Mucosa of descending colon (tissue), 3 donors: ENCODE measurements around the gene YJEFN3. TPM values are rescaled to one million over a fixed set of nuclear protein-coding genes. Genes with fewer than 3 reads are reported as not detected.

Source experiments
- ATAC-seq: fragments of 200-7000 bp; cut with Tn5 transposase; one replicate; pipeline ENCODE4 v1.9.1; 2020; ENCODE audit warnings: mild to moderate bottlenecking, moderate library complexity
- DNase-seq, 3 donors: peaks; one replicate each; pipeline ENCODE4 v3.0.0-alpha.2; 2020
- H3K36me3 ChIP-seq: fragments of 200-600 bp; one replicate; pipeline ENCODE4 v1.8.0; 2021; ENCODE audit warnings: low read depth, mild to moderate bottlenecking
- H3K4me1 ChIP-seq: fragments of 200-600 bp; one replicate; pipeline ENCODE4 v1.8.0; 2021; ENCODE audit warnings: low read depth, mild to moderate bottlenecking
- H3K4me3 ChIP-seq: fragments of 200-600 bp; one replicate; pipeline ENCODE4 v1.8.0; 2021; ENCODE audit warnings: mild to moderate bottlenecking
- H3K9me3 ChIP-seq: fragments of 200-600 bp; one replicate; pipeline ENCODE4 v1.8.0; 2021; ENCODE audit warnings: mild to moderate bottlenecking
- CTCF ChIP-seq: fragments of 200-600 bp; IDR thresholded peaks from one replicate; pipeline ENCODE4 v1.8.0; 2022; ENCODE audit warnings: antibody characterized with exemption, mild to moderate bottlenecking
- intact Hi-C, 2 donors: fragments of 100-400 bp; cut with DNase I in 1 of 2; cut with micrococcal nuclease in 1 of 2; formaldehyde crosslinking; loops; one replicate each; pipeline versions ENCODE4 v1.11.0 to v1.11.1; 2022; cut with DNase I, micrococcal nuclease
- total RNA-seq, 3 donors: library from RNA; stranded (reverse); fragmentation: NEBNext Ultra II Directional in 2 of 3; extraction: Animal tissue kit (Norgen Biotek cat#: 25700) in 2 of 3; gene quantifications; one replicate each; pipeline versions ENCODE4 v1.2.1 to v1.2.4, GENCODE V29; 2021 to 2023
- donor health status: DM: no; HTN: no; CAD: no; lungs with moderate emphysema.
- donor health status: DM: no; HTN: no; CAD: no.
- donor health status: DM: no; HTN: yes; CAD: no.

YJEFN3 gene
- total RNA-seq, 3 donors from 2014 or later: 6.0 to 12.6 (median 10.6) TPM

- no peak for TF ChIP-seq CTCF
- DNase-seq (peak in 1 of 3 donors; percentile 39), ATAC-seq (peak; percentile 7)
- H3K9me3 ChIP-seq: no peaks in the 10 kb centered on the region
- intact Hi-C loops: no loop called here
- H3K36me3 ChIP-seq: no peaks in the 10 kb centered on the region
- H3K4me1 ChIP-seq: peaks cover 22% of the 10 kb centered on the region
- H3K4me3 ChIP-seq: no peak overlapping the region
Measured at GRCh38 chr19:19537075-19538048, 8.7 kb downstream of the YJEFN3 start.

GRCh38 chr19:19538061-19538784 lies 9.5 kb downstream of the YJEFN3 start, which contains the start of gene CILP2:
CILP2 (plus strand) TSS chr19:19538265; CDS start chr19:19538350, 85 bp downstream.
- peak; percentile 33 for ATAC-seq
- intact Hi-C loops: no loop called here

GRCh38 chr19:19538785-19539166 lies 10.1 kb downstream of the YJEFN3 start:
- Histone ChIP-seq H3K9me3 (no peaks in the 10 kb centered on the region), H3K36me3 (no peaks in the 10 kb centered on the region), H3K4me3 (no peak overlapping the region), H3K4me1 (peaks cover 20% of the 10 kb centered on the region)
- intact Hi-C loops: no loop called here
- TF ChIP-seq CTCF: no peak
- ATAC-seq: no peak
- DNase-seq: no peak

More at GRCh38 chr19:19538061-19538784, 9.5 kb downstream of the YJEFN3 start, which contains the start of gene CILP2:
- peak in 2 of 3 donors; percentile 59 to 65 for DNase-seq
- peaks cover 20% of the 10 kb centered on the region for H3K4me1 ChIP-seq
- TF ChIP-seq CTCF: no peak
- H3K9me3 ChIP-seq: no peaks in the 10 kb centered on the region
- no peaks in the 10 kb centered on the region for H3K36me3 ChIP-seq
- no peak within 1 kb of the TSS for H3K4me3 ChIP-seq

GRCh38 chr19:19539698-19540063 lies 11.0 kb downstream of the YJEFN3 start:
- H3K4me3 ChIP-seq: no peak overlapping the region

More at GRCh38 chr19:19539698-19540063, 11.0 kb downstream of the YJEFN3 start:
- intact Hi-C loops: no loop called here
- ATAC-seq (no peak), DNase-seq (no peak)
- peaks cover 20% of the 10 kb centered on the region for H3K4me1 ChIP-seq
- TF ChIP-seq CTCF: no peak
- H3K36me3 ChIP-seq: no peaks in the 10 kb centered on the region
- H3K9me3 ChIP-seq: no peaks in the 10 kb centered on the region
